Measurements from ENCODE around the gene BRAP.
A peak's percentile ranks its signal among the peaks of the same experiment; 100 is the strongest.
"Not testable (repeated sequence)": the region's sequence is repeated elsewhere in the genome, so short reads cannot be mapped to it uniquely, and the experiment has no call there.

Gene BRAP, protein sequence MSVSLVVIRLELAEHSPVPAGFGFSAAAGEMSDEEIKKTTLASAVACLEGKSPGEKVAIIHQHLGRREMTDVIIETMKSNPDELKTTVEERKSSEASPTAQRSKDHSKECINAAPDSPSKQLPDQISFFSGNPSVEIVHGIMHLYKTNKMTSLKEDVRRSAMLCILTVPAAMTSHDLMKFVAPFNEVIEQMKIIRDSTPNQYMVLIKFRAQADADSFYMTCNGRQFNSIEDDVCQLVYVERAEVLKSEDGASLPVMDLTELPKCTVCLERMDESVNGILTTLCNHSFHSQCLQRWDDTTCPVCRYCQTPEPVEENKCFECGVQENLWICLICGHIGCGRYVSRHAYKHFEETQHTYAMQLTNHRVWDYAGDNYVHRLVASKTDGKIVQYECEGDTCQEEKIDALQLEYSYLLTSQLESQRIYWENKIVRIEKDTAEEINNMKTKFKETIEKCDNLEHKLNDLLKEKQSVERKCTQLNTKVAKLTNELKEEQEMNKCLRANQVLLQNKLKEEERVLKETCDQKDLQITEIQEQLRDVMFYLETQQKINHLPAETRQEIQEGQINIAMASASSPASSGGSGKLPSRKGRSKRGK

DNA sequence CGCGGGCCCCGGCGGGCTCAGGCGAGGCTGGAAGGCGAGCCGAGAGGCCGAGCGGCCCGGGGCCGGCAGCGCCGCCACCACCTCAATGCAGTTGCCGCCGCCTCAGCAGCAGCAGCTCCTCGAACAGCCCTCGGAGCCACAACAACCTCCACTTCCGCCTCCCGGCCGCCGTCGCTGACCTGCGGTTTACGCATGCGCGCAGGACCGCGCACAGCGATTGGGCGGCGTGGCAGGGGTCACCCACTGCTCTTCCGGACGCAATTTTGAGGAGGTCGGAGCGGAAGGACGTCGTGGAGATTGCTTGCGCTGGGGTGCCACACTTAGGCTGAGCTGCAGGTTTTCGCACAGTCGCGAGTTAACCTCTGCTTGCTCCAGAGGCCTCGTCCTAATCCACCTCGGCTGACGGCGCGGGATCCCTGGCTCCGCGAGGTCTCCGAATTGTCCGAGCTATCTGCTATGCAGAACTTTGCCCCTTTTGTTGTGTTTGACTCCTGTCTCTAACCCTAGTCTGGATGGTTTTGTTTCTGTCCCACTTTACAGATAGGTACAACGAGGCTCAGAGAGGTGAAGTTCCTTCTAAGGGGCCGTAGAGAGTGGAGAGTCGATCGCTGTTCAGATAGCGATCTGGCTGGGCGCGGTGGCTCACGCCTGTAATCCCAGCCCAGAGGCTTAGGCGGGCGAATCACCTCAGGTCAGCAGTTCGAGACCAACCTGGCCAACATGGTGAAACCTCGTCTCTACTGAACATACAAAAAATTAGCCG, at the start of gene BRAP, which contains the start of gene ACAD10:
Gene BRAP, minus strand, starts transcription at position 146 of the 763 bp plus-strand sequence. CDS start 164 bp downstream, outside the sequence.
Gene ACAD10, plus strand, starts transcription at position 243 of the 763 bp plus-strand sequence. CDS start 6,657 bp downstream, outside the sequence.
- peak; percentile 80 to 88 for DNase-seq

DNA sequence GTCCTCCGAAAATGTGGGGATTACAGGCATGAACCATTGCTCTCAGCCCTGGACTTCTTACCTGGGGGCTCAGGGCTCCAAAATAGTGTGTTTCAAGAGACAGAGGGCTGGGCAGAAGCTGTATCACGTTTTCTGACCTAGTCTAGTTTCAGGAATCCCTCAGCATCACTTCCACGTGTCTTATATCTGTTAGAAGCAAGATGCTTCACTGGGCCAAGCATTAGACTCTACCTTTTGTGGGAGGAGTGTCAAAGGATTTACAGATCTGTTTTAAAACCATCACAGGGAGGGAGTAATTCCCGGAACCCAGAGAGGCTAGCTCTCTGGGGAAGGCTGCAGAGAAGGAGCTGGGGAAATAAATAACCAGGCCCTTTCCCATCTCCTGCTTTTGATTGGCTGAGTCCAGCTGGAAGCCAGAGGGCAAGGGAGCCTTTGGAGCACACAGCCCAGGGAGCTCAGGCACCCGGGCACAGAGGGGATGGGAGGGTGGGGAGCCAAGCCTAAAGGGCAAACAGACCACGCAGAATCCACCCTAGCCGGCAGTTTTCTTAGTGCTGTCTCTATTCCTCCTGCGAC, 47.7 kb upstream of the BRAP start:
- DNase-seq, result no peak

DNA sequence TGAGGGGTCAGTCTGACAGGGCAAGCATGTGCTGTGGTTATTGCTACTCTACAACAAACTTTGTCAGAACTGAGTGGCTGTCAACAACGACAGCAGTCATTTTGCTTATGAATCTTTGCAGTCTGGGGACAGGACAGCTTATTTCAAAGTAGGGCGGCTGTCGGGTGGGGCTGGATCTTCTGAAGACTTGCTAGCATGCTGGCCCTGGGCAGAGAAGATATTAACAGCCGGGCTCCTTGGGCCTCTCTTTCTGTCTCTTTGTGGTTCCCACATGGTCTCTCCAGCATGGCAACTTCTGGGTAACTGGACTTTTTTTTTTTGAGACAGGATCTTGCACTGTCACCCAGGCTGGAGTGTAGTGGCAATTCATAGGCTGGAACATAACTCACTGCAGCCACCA, 47.0 kb upstream of the BRAP start:
- no peak for DNase-seq

DNA sequence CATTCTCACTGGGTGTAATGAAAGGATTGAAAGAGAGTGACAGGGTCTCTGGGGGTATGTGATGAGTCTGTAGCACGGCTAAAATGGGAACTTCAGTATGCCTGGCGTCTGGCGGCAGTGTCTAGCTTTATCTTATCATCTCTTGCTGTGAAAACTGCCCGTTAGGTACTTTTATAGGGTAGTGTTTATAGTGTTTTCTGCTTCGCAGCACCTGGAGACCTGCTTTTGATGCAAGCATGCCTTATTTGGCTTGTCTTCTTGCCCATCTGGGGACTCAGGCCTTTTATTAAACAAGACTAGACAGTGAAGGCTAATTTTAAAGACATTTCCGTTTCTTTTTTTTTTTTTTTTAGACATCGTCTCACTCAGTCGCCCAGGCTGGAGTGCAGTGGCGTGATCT, 44.7 kb upstream of the BRAP start:
- DNase-seq, result no peak

DNA sequence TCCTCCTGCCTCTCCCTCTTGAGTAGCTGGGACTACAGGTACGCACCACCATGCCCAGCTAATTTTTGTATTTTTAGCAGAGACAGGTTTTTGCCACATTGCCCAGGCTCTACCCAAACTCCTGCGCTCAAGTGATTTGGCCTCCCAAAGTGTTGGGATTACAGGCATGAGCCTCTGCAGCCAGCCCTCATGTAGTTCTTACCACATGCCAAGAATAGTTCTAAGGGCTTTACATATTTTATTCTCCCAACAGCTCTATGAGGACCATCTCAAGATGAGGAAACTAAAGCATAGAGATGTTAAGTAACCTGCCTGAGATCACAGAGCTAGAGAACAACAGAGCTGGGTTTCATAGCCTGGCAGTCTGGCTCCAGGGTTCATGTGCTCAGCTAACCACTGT, 43.0 kb upstream of the BRAP start:
- no peak for DNase-seq

DNA sequence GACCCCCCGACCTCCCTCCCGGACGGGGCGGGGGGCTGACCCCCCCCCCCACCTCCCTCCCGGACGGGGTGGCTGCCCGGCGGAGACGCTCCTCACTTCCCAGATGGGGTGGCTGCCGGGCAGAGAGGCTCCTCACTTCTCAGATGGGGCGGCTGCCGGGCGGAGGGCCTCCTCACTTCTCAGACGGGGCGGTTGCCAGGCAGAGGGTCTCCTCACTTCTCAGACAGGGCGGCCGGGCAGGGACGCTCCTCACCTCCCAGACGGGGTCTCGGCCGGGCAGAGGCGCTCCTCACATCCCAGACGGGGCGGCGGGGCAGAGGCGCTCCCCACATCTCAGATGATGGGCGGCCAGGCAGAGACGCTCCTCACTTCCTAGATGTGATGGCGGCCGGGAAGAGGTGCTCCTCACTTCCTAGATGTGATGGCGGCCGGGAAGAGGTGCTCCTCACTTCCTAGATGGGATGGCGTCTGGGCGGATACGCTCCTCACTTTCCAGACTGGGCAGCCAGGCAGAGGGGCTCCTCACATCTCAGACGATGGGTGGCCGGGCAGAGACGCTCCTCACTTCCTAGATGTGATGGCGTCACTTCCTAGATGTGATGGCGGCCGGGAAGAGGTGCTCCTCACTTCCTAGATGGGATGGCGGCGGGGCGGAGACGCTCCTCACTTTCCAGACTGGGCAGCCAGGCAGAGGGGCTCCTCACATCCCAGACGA, 38.0 kb upstream of the BRAP start:
- DNase-seq, result not testable (repeated sequence)

DNA sequence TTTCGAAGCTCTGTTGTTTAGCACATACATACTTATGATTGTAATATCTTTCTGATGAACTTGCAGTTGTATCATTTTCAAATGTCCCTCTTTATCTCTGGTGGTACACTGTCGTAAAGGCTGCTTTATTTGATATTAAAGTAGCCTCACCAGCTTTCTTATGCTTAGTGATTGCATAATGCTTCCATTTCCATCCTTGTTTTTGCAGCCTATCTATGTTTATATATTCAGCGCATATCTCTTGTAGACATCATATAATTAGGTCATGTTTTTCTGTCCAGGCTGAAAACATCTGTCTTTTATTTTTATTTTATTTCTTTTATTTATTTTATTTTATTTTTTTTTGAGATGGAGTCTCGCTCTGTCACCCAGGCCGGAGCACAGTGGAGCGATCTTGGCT, 34.7 kb upstream of the BRAP start:
- DNase-seq, result no peak

DNA sequence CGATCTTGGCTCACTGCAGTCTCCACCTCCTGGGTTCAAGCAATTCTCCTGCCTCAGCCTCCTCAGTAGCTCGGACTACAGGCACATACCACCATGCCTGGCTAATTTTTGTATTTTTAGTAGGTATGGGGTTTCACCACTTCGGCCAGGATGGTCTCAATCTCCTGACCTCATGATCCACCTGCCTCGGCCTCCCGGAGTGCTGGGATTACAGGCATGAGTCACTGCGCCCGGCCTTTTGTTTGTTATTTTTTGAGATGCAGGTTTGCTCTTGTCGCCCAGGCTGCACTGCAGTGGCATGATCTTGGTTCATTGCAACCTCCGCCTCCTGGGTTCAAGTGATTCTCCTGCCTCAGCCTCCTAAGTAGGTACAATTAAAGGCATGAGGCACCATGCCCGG, 33.6 kb upstream of the BRAP start:
- DNase-seq, result not testable (repeated sequence)

DNA sequence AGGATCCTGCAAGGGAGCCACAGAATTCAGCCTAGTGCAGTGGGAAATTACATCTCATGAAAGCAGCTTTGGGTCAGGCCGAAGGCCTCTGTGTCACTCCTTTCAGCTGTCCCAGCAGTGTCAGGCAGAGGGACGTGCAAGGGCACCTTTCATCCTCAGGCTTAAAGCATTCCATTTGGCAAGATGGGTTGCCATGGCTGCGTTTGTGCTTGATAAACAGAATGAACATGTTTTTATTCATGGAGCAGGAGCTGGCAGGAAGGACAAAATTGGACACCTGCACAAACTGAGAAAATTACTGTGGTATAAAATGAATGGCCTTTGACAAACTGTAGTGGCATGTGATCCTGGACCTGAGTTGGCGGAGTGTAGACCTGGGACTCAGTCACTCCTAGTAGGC, 29.5 kb upstream of the BRAP start:
- DNase-seq, result peak in 1 of 2 donors; percentile 6

DNA sequence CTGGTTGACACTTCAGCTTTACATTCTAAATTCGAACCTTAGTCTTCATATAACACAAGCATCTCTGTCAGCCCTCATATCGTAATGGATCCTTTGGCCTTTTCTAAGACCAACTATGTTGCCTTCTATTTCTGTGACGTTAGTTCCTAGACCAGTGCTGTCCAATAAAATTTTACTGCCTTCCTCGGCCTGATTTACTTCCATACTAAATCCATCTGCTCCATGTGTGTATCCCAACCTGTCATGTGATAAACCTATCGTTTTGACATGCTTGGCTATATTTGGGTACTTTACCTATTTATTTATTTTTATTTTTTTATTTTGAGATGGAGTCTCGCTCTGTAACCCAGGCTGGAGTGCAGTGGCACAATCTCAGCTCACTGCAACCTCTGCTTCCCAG, 20.4 kb upstream of the BRAP start:
- DNase-seq, result no peak

DNA sequence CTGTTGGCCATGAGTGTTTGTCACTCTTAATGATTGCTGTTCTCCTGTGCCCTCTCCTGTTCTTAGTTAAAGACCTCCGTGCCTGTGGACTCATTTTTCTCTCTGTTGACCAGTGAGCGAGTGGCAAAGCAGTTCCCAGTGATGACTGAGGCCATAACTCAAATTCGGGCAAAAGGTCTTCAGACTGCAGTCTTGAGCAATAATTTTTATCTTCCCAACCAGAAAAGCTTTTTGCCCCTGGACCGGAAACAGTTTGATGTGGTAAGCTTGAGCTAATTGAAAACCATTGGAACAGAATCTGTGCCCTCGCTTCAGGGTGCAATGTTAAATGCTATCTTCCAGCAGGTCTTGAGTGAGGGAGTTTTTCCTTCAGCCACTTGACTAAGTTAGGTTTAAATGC, 19.9 kb upstream of the BRAP start:
- no peak for DNase-seq

DNA sequence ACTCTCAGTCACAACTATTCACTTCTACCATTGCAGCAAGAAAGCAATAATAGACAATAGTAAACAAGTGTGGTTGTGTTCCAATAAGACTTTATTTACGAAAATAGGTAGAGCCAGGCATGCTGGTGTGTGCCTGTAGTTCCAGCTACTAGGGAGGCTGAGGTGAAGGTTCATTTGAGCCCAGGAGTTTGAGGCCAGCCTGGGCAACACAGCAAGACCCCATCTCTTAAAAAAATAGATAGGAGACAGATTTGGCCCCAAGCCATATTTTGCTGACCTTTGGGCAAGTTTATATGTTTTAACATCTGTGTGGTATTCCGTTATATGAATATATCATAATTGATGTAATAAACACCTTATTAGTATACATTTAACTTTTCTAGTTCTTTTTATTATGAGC, 14.2 kb upstream of the BRAP start:
- no peak for DNase-seq

DNA sequence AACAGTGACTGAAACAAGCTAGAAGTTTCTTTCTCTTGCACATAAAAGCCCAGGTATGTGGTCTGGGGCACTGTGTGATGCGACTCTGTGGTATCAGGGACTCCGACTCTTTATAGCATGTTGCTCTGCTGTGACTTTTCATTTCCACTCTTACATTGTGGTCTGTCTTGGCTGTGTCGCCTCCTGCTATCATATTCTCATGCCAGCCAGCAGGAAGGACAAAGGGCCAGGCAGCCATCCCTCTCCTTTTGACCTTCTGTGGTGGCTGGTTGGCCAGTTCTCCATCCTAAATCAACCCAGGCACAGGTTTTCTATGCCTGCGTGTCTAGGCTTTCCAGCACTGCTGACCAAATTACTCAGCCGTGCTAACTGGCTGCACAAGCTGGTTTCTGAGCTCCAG, 8.1 kb upstream of the BRAP start:
- DNase-seq, result no peak

DNA sequence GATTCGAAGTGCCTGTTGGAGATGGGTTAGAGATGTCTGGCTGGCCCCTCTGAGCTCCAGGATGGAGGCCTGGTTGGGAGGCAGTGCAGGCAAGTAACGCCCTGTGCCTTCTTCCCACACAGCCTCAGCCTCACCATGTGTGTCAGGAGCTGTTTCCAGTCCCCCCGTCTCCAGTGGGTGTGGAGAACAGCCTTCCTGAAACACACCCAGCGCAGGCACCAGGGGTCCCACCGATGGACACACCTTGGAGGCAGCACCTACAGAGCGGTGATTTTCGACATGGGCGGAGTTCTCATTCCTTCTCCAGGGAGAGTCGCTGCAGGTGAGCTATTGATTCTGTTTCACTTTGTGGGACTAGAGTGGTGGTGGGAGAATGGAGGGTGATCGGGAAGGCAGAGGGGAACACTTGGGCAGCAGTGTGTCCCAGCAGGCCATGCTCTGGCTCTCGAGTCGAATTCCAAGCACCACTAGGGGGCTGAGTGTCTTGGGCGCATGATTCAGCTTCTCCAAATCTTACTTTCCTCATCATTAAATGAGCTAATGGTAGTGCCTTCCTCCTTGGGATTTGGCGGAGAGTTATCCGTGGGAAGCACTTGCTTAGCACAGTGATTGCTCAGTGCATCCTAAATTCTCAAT, 6.9 kb upstream of the BRAP start:
- no peak for DNase-seq

DNA sequence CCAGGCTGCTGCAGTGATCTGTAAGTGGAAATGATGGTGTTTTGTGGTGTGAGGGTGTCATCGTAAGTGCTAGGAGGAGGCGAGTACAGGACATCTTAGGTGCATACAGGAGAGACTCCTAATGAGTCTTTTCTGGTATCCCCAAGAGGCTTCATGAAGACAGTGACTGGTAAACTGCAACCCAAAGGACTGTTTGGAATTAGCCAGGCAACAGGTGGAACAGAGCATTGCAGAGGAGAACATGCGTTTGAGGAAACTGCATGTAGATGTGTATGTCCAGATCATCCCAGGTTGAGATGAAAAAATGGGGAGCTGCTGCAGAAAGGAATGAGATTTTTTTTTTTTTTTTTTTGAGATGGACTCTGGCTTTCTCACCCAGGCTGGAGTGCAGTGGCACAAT, 5.5 kb upstream of the BRAP start:
- no peak for DNase-seq

DNA sequence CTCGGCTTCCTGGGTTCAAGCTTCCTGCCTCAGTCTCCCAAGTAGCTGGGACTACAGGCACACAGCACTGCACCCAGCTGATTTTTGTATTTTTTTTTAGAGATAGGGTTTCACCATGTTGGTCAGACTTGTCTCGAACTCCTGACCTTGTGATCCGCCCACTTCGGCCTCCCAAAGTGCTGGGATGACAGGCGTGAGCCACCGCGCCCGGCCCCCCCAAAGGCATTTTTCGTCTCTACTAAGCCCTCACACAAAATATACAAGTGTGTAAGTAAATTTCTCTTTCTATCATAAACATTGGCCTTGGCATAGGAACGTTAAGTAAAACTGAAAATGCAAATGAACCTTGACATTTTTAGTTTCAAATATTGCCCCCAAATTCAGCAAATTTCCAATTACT, 2.2 kb upstream of the BRAP start:
- no peak for DNase-seq

DNA sequence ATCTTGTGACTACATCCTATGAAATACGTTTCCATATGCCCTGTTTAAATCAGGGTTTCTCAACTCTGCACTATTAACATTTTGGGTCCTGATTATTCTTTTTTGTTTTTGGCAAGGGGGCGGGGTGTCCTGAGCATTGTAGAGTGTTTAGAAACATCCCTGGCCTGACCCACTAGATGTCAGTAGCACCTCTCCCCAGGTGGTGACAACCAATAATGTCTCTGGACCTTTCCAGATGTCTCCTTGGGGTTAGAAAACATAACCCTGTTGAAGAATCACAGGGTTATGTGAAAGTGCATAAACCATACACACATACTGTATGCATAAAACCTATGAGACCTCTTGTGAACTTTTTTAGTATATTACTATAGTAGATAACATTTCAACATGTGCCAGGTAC, 1.5 kb upstream of the BRAP start:
- no peak for DNase-seq

DNA sequence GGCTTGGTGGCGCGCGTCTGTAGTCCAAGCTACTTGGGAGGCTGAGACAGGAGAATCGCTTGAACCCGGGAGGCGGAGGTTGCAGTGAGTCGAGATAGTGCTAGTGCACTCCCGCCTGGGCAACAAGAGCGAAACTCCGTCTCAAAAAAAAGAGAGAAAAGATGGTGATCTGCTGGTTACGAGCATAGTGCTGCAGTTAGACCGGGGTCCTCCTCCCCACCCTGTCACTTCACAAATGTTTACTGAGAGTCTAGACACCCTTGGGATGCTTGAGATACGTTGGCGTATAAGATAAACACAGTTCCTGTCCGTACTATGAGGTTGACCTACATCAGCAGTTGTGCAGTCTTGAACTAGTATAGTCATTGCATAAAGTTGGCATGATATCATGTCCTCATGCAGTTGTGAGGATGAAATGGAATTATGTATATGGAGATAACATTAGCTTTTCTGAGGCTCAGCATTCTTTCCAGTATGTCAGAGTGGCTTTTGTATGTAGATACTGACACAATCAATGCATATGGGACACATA, 884 bp upstream of the BRAP start:
- DNase-seq, result no peak

DNA sequence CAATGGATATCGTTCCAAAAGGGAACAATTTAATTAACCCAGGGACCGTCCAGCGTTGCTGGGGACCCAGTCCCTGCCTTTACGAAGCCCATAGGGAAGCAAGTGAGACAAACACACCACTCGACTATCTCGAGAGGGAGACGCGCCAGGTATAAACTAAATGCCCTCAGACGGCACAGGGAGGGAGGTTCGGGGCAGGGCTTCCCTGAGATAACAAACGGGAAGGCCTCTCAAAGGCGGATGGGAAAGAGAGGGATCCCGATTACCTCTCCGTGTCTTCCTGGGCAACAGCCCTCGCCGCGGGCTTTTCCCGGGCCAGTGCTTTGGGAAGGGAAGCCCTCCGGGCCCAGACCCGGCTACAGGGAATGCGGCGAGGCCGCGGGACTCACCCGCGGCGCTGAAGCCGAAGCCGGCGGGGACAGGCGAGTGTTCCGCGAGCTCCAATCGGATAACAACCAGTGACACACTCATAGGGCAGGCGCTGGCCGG, 390 bp downstream of the BRAP start:
- no peak for DNase-seq

DNA sequence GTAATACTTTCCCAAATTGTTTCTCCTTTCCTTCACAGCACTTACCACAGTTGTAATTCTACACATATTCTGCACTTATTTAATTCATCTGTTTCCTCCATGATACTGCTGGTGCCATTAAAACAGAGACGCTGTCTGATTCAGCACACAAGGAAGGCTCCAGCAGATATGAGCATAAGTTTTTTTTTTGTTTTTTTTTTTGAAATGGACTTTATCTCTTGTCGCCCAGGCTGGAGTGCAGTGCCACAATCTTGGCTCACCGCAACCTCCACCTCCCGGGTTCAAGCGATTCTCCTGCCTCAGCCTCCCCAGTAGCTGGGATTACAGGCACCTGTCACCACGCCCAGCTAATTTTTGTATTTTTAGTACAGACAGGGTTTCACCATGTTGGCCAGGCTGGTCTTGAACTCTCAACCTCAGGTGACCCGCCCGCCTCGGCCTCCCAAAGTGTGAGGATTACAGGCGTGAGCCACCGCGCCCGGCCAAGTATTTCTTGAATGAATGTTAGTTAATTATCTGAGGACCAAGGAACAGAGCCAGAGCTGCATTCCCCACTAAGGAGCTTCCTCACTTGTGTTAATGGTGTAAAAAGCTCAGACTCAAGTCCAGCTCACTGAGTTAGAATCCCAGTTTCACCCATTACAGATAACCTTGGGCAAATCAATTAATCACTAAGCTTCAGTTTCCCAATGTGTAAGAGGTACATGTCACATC, 1.1 kb downstream of the BRAP start:
- DNase-seq, result not testable (repeated sequence)

DNA sequence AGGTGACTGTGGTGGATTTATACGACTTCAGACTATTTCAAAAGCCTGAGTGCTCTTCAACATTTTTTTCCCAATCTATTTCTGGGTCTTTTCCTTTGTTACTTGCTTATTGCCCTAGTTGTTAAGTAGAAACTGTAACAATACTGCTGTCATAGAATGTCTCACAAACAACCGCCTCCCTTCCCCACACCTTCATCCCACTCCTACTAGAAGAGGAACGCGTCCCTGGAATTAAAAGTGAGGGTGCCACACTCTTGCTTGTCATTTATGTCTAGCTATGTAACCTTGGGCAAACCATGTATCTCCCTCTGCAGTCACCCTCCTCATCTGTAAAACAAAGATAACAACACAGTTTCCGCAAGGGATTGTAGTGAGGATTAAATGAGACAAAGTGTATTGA, 8.6 kb downstream of the BRAP start:
- no peak for DNase-seq
